ENCODE measurements around the gene PPP3CA. TPM values are rescaled to one million over a fixed set of nuclear protein-coding genes. Genes with fewer than 3 reads are reported as not detected.

The PPP3CA gene
- total and polyA plus RNA-seq, 2 of the 13 experiments (the other 11 are each of a cell fraction or from before 2014, with no cell fraction given) = 4.8 to 13.2 TPM

- TF ChIP-seq ZNF432 (CRISPR knock-in tag; IDR thresholded peaks at IDR 0.05; ENCODE audit: borderline replicate concordance) = no peak
- TF ChIP-seq ZNF460 (CRISPR knock-in tag; IDR thresholded peaks at IDR 0.05; ENCODE audit: borderline replicate concordance) = no peak
- TF ChIP-seq ZNF598 (CRISPR knock-in tag; IDR thresholded peaks at IDR 0.05; ENCODE audit: borderline replicate concordance) = no peak
- TF ChIP-seq ADNP (CRISPR knock-in tag; IDR thresholded peaks at IDR 0.05) = no peak
- TF ChIP-seq SCMH1 (CRISPR knock-in tag; IDR thresholded peaks at IDR 0.05; ENCODE audit: borderline replicate concordance) = no peak
- TF ChIP-seq ZNF207 (IDR thresholded peaks at IDR 0.05; ENCODE audit: borderline replicate concordance) = no peak
- TF ChIP-seq SP4 (CRISPR knock-in tag; IDR thresholded peaks at IDR 0.05) = no peak
- no peak for TF ChIP-seq ZNF547 (CRISPR knock-in tag; IDR thresholded peaks at IDR 0.05)
- no peak for TF ChIP-seq HMG20A (CRISPR knock-in tag; IDR thresholded peaks at IDR 0.05; ENCODE audit: borderline replicate concordance)
- no peak for TF ChIP-seq HOXD1 (CRISPR knock-in tag; IDR thresholded peaks at IDR 0.05)
- peak; percentile 47 for TF ChIP-seq ZNF574 (CRISPR knock-in tag; IDR thresholded peaks at IDR 0.05)
- no peak for TF ChIP-seq GATAD2A (CRISPR knock-in tag; IDR thresholded peaks at IDR 0.05)
- no peak for TF ChIP-seq EZH2 (conservative IDR thresholded peaks at IDR 0.05; ENCODE audit: low read depth, low read length)
- no peak for TF ChIP-seq ZBTB40 (IDR thresholded peaks at IDR 0.05)
- TF ChIP-seq ZBTB40 (CRISPR knock-in tag; IDR thresholded peaks at IDR 0.05) = no peak; the same call in 1 of the 2 replicates
- TF ChIP-seq SP1 (IDR thresholded peaks at IDR 0.05) = no peak
- TF ChIP-seq SP1 (CRISPR knock-in tag; IDR thresholded peaks at IDR 0.05) = no peak
- no peak for TF ChIP-seq ETS1 (CRISPR knock-in tag; IDR thresholded peaks at IDR 0.05)
Observed at GRCh38 chr4:101346351-101347266, 717 bp downstream of the PPP3CA start (continued).
